Parathyroid adenoma (tissue), 2 donors: ENCODE data around the gene VRK3.
"Not testable (repeated sequence)": the region's sequence is repeated elsewhere in the genome, so short reads cannot be mapped to it uniquely, and the experiment has no call there.

ENCODE experiments used
- H2AFZ ChIP-seq: fragments of 300-600 bp; sonication (generic); one replicate; pipeline ENCODE4 v1.7.0; 2017; ENCODE audit warnings: antibody characterized with exemption, mild to moderate bottlenecking
- H3K27ac ChIP-seq: fragments of 300-600 bp; sonication (generic); one replicate; pipeline ENCODE4 v1.7.0; 2017
- H3K27me3 ChIP-seq: fragments of 300-600 bp; sonication (generic); one replicate; pipeline ENCODE4 v1.7.0; 2017; ENCODE audit warnings: low read length; ENCODE audit not compliant: control insufficient read depth, insufficient read depth
- H3K36me3 ChIP-seq: fragments of 300-600 bp; sonication (generic); one replicate; pipeline ENCODE4 v1.7.0; 2017; ENCODE audit warnings: low read length; ENCODE audit not compliant: control insufficient read depth, insufficient read depth
- H3K4me1 ChIP-seq: fragments of 300-600 bp; sonication (generic); one replicate; pipeline ENCODE4 v1.7.0; 2017; ENCODE audit warnings: control low read depth
- H3K4me2 ChIP-seq: fragments of 300-600 bp; sonication (generic); one replicate; pipeline ENCODE4 v1.7.0; 2017; ENCODE audit warnings: low read length
- H3K4me3 ChIP-seq: fragments of 300-600 bp; sonication (generic); one replicate; pipeline ENCODE4 v1.7.0; 2017; ENCODE audit warnings: low read depth, low read length
- H3K79me2 ChIP-seq: fragments of 300-600 bp; sonication (generic); one replicate; pipeline ENCODE4 v1.7.0; 2017; ENCODE audit warnings: control low read depth
- H3K9ac ChIP-seq: fragments of 300-600 bp; sonication (generic); one replicate; pipeline ENCODE4 v1.7.0; 2017; ENCODE audit warnings: mild to moderate bottlenecking
- H3K9me3 ChIP-seq: fragments of 300-600 bp; sonication (generic); one replicate; pipeline ENCODE4 v1.7.0; 2017; ENCODE audit warnings: low read length; ENCODE audit not compliant: control insufficient read depth
- TF ChIP-seq, protein P1 (sequence below): fragments of 300-600 bp; sonication (generic); IDR thresholded peaks from one replicate; pipeline ENCODE4 v1.7.0; 2017; ENCODE audit warnings: antibody characterized with exemption, mild to moderate bottlenecking
- donor health status: primary hyperparathyroidism.

Gene VRK3

GRCh38 chr19:49973987-49974386 lies 51.2 kb downstream of the VRK3 start:
- no peaks in the 10 kb centered on the region for H3K36me3 ChIP-seq
- no peak overlapping the region for H3K27ac ChIP-seq
- TF ChIP-seq, protein P1, sequence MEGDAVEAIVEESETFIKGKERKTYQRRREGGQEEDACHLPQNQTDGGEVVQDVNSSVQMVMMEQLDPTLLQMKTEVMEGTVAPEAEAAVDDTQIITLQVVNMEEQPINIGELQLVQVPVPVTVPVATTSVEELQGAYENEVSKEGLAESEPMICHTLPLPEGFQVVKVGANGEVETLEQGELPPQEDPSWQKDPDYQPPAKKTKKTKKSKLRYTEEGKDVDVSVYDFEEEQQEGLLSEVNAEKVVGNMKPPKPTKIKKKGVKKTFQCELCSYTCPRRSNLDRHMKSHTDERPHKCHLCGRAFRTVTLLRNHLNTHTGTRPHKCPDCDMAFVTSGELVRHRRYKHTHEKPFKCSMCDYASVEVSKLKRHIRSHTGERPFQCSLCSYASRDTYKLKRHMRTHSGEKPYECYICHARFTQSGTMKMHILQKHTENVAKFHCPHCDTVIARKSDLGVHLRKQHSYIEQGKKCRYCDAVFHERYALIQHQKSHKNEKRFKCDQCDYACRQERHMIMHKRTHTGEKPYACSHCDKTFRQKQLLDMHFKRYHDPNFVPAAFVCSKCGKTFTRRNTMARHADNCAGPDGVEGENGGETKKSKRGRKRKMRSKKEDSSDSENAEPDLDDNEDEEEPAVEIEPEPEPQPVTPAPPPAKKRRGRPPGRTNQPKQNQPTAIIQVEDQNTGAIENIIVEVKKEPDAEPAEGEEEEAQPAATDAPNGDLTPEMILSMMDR: no peak
- H3K4me1 ChIP-seq: peaks cover 7% of the 10 kb centered on the region
- H3K4me3 ChIP-seq: no peak overlapping the region
- no peak overlapping the region for H2AFZ ChIP-seq
- no peak overlapping the region for H3K4me2 ChIP-seq
- no peak overlapping the region for H3K9ac ChIP-seq
- H3K79me2 ChIP-seq: no peaks in the 10 kb centered on the region
- H3K27me3 ChIP-seq: no peaks in the 10 kb centered on the region
- no peaks in the 10 kb centered on the region for H3K9me3 ChIP-seq

GRCh38 chr19:49972841-49973240 lies 52.3 kb downstream of the VRK3 start:
- TF ChIP-seq, protein P1: no peak
- no peak overlapping the region for H3K27ac ChIP-seq
- no peaks in the 10 kb centered on the region for H3K36me3 ChIP-seq
- H3K9ac ChIP-seq: no peak overlapping the region
- no peak overlapping the region for H2AFZ ChIP-seq
- H3K9me3 ChIP-seq: no peaks in the 10 kb centered on the region
- no peaks in the 10 kb centered on the region for H3K27me3 ChIP-seq
- H3K4me2 ChIP-seq: no peak overlapping the region
- H3K4me3 ChIP-seq: no peak overlapping the region
- no peaks in the 10 kb centered on the region for H3K79me2 ChIP-seq
- peaks cover 7% of the 10 kb centered on the region for H3K4me1 ChIP-seq

DNA sequence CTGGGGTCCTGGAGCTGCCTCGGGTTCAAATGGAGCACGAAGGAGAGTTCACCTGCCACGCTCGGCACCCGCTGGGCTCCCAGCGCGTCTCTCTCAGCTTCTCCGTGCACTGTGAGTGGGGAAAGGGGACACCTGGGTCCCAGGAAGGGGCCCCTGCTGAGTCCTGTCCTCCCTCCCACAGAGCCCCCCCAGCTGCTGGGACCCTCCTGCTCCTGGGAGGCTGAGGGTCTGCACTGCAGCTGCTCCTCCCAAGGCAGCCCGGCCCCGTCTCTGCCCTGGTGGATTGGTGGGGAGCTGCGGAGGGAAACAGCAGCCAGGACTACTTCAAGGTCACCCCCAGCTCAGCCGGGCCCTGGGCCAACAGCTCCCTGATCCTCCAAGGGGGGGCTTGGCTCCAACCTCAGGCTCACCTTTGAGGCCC lies 53.2 kb downstream of the VRK3 start:
- Histone ChIP-seq H3K27ac (no peak overlapping the region), H3K79me2 (no peaks in the 10 kb centered on the region), H3K9me3 (no peaks in the 10 kb centered on the region), H3K4me2 (no peak overlapping the region), H3K9ac (no peak overlapping the region), H2AFZ (peak overlapping the region; percentile 74), H3K27me3 (no peaks in the 10 kb centered on the region), H3K36me3 (no peaks in the 10 kb centered on the region), H3K4me3 (no peak overlapping the region), H3K4me1 (peaks cover 7% of the 10 kb centered on the region)
- TF ChIP-seq, protein P1: no peak

DNA sequence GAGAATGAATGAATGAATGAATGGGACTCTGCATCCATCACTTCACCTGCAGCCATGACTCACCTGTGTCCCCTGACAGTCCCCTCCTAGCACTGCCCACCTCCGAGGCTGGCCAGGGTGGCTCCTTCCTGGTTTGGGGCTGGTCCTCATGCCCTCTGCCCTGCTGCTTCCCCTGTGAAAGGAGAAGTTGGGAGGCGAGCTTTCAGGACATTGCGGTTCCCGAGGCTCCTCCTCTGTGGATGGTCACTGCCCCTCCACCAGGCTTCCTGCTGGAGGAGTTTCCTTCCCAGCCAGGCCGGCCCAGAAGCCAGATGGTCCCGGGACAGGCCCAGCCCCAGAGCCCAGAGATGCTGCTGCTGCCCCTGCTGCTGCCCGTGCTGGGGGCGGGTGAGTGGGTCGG lies 55.8 kb downstream of the VRK3 start:
- H2AFZ ChIP-seq, H3K9me3 ChIP-seq, H3K79me2 ChIP-seq, H3K4me2 ChIP-seq, H3K27ac ChIP-seq, H3K4me3 ChIP-seq, H3K36me3 ChIP-seq, H3K27me3 ChIP-seq, H3K4me1 ChIP-seq, H3K9ac ChIP-seq: not testable (repeated sequence)

GRCh38 chr19:49968279-49968922 lies 56.8 kb downstream of the VRK3 start:
- Histone ChIP-seq H3K4me3 (no peak overlapping the region), H3K36me3 (no peaks in the 10 kb centered on the region), H3K27me3 (no peaks in the 10 kb centered on the region), H3K9me3 (no peaks in the 10 kb centered on the region), H3K4me2 (no peak overlapping the region), H3K27ac (no peak overlapping the region), H2AFZ (no peak overlapping the region), H3K79me2 (no peaks in the 10 kb centered on the region), H3K4me1 (peaks cover 7% of the 10 kb centered on the region), H3K9ac (no peak overlapping the region)
- TF ChIP-seq, protein P1: no peak

DNA sequence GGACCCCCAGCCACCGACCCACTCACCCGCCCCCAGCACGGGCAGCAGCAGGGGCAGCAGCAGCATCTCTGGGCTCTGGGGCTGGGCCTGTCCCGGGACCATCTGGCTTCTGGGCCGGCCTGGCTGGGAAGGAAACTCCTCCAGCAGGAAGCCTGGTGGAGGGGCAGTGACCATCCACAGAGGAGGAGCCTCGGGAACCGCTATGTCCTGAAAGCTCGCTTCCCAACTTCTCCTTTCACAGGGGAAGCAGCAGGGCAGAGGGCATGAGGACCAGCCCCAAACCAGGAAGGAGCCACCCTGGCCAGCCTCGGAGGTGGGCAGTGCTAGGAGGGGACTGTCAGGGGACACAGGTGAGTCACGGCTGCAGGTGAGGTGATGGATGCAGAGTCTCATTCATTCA lies 64.2 kb downstream of the VRK3 start, which contains the start of gene SIGLEC11:
SIGLEC11 (minus strand) TSS at position 193 of the 400 bp plus-strand sequence; CDS start at position 102, 91 bp downstream.
- not testable (repeated sequence) for H3K9me3 ChIP-seq, H3K9ac ChIP-seq, H3K79me2 ChIP-seq, H2AFZ ChIP-seq, H3K36me3 ChIP-seq, H3K4me3 ChIP-seq, H3K27me3 ChIP-seq, H3K4me1 ChIP-seq, H3K4me2 ChIP-seq, H3K27ac ChIP-seq

DNA sequence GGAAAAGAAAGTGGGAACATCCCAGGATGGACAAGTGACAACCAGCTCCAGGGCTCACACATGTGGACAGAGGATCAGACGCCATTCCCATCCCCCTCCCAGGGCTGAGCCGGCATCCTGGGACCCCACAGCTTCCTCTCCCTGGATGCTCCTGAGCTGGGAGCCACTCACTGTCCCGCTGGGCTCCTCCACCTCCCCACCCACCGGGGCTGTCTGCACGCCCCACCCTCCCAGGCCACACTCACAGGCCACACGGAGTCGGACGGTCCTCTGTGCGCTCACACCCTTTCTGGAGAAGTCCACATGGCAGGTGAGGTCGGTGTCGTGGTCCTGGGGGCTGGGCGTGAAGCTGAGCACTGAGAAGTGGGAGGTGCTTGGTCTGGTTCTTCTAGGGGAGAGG lies 65.3 kb downstream of the VRK3 start:
- H3K9ac ChIP-seq, H3K27me3 ChIP-seq: not testable (repeated sequence)

GRCh38 chr19:49958596-49958995 lies 66.6 kb downstream of the VRK3 start:
- not testable (repeated sequence) for H3K4me2 ChIP-seq, H3K27me3 ChIP-seq, H3K27ac ChIP-seq, H3K4me3 ChIP-seq, H2AFZ ChIP-seq, H3K36me3 ChIP-seq, H3K9me3 ChIP-seq, H3K4me1 ChIP-seq, H3K79me2 ChIP-seq, H3K9ac ChIP-seq

More for the DNA sequence above, 65.3 kb downstream of the VRK3 start:
- not testable (repeated sequence) for H3K79me2 ChIP-seq, H3K9me3 ChIP-seq, H3K27ac ChIP-seq, H2AFZ ChIP-seq, H3K4me3 ChIP-seq, H3K4me1 ChIP-seq, H3K36me3 ChIP-seq, H3K4me2 ChIP-seq
